Measurements from ENCODE around the gene PRTG. TPM values are rescaled to one million over a fixed set of nuclear protein-coding genes. Genes with fewer than 3 reads are reported as not detected.
"Not testable (repeated sequence)": the region's sequence is repeated elsewhere in the genome, so short reads cannot be mapped to it uniquely, and the experiment has no call there.

PRTG gene
- total RNA-seq, 2 experiments from 2014 or later, result not detected

GRCh38 chr15:55741833-55742497 is 987 bp downstream of the PRTG start:
- H3K27ac Mint-ChIP-seq, result no peak overlapping the region
- H3K4me3 Mint-ChIP-seq, result no peak overlapping the region
- intact Hi-C loops (cut with DNase I, micrococcal nuclease), result no loop called here
- no peaks in the 10 kb centered on the region for H3K4me1 Mint-ChIP-seq
- ATAC-seq, result peak; percentile 16
- no peaks in the 10 kb centered on the region for H3K36me3 Mint-ChIP-seq (ENCODE audit: low read depth)
- H3K27me3 Mint-ChIP-seq, result peaks cover 32% of the 10 kb centered on the region
- H3K9me3 Mint-ChIP-seq (ENCODE audit: low read depth), result no peaks in the 10 kb centered on the region
- POLR2A ChIA-PET, result no interaction called here
- peak; percentile 23 for DNase-seq
- CTCF ChIA-PET, result interaction anchor here (0.9 to 1.0 kb wide), 2 partner anchors 102 to 104 kb away, joined by 3 read pairs; no protein-coding TSS in a partner anchor

- POLR2A ChIA-PET, result interaction anchor here (0.6 kb wide), 1 partner anchor 62 kb away, joined by 3 read pairs; no protein-coding TSS in a partner anchor
- no peak overlapping the region for H3K4me3 Mint-ChIP-seq
- no peaks in the 10 kb centered on the region for H3K9me3 Mint-ChIP-seq (ENCODE audit: low read depth)
- H3K27me3 Mint-ChIP-seq, result peaks cover 35% of the 10 kb centered on the region
- ATAC-seq (no peak), DNase-seq (peak; percentile 7)
- intact Hi-C loops (cut with DNase I, micrococcal nuclease), result no loop called here
- H3K4me1 Mint-ChIP-seq, result no peaks in the 10 kb centered on the region
- no peak overlapping the region for H3K27ac Mint-ChIP-seq
- no peaks in the 10 kb centered on the region for H3K36me3 Mint-ChIP-seq (ENCODE audit: low read depth)
- CTCF ChIA-PET, result interaction anchor here (0.8 to 1.0 kb wide), 4 partner anchors 8 to 104 kb away, joined by 3 read pairs; no protein-coding TSS in a partner anchor
Observed at GRCh38 chr15:55740981-55741832, 1.7 kb downstream of the PRTG start.

GRCh38 chr15:55740359-55740878 is 2.5 kb downstream of the PRTG start:
- Mint-ChIP-seq H3K27ac (no peak overlapping the region), H3K36me3 (ENCODE audit: low read depth) (no peaks in the 10 kb centered on the region), H3K4me1 (no peaks in the 10 kb centered on the region), H3K27me3 (peaks cover 36% of the 10 kb centered on the region), H3K9me3 (ENCODE audit: low read depth) (no peaks in the 10 kb centered on the region), H3K4me3 (no peak overlapping the region)
- POLR2A ChIA-PET, result interaction anchor here (0.6 kb wide), 1 partner anchor 61 kb away, joined by 3 read pairs; no protein-coding TSS in a partner anchor
- DNase-seq (no peak), ATAC-seq (no peak)
- CTCF ChIA-PET, result interaction anchor here (0.8 to 1.0 kb wide), 2 partner anchors 8 to 57 kb away, joined by 3 read pairs; no protein-coding TSS in a partner anchor
- intact Hi-C loops (cut with DNase I, micrococcal nuclease), result no loop called here

- CTCF ChIA-PET, result no interaction called here
- Mint-ChIP-seq H3K27ac (no peak overlapping the region), H3K4me1 (no peaks in the 10 kb centered on the region), H3K36me3 (ENCODE audit: low read depth) (no peaks in the 10 kb centered on the region), H3K4me3 (no peak overlapping the region), H3K9me3 (ENCODE audit: low read depth) (no peaks in the 10 kb centered on the region), H3K27me3 (peaks cover 30% of the 10 kb centered on the region)
- intact Hi-C loops (cut with DNase I, micrococcal nuclease), result no loop called here
- POLR2A ChIA-PET, result interaction anchor here (0.6 kb wide), 1 partner anchor 55 kb away, joined by 3 read pairs; no protein-coding TSS in a partner anchor
- ATAC-seq, result no peak
- no peak for DNase-seq
Observed at GRCh38 chr15:55739641-55740040, 3.3 kb downstream of the PRTG start.

- no peak overlapping the region for H3K27ac Mint-ChIP-seq
- ATAC-seq, result no peak
- POLR2A ChIA-PET, result no interaction called here
- no peak overlapping the region for H3K4me3 Mint-ChIP-seq
- H3K27me3 Mint-ChIP-seq, result peaks cover 24% of the 10 kb centered on the region
- CTCF ChIA-PET, result interaction anchor here (0.7 kb wide), 1 partner anchor 51 kb away, joined by 5 read pairs; no protein-coding TSS in a partner anchor
- intact Hi-C loops (cut with DNase I, micrococcal nuclease), result no loop called here
- H3K36me3 Mint-ChIP-seq (ENCODE audit: low read depth), result no peaks in the 10 kb centered on the region
- H3K4me1 Mint-ChIP-seq, result no peaks in the 10 kb centered on the region
- H3K9me3 Mint-ChIP-seq (ENCODE audit: low read depth), result no peaks in the 10 kb centered on the region
- no peak for DNase-seq
Observed at GRCh38 chr15:55738715-55739114, 4.2 kb downstream of the PRTG start.

- ChIA-PET POLR2A (no interaction called here), CTCF (interaction anchor here (1.1 kb wide), 1 partner anchor 38 kb away, joined by 3 read pairs; no protein-coding TSS in a partner anchor)
- Mint-ChIP-seq H3K9me3 (ENCODE audit: low read depth) (no peaks in the 10 kb centered on the region), H3K27ac (no peak overlapping the region), H3K4me3 (no peak overlapping the region), H3K4me1 (no peaks in the 10 kb centered on the region), H3K27me3 (peaks cover 23% of the 10 kb centered on the region), H3K36me3 (ENCODE audit: low read depth) (no peaks in the 10 kb centered on the region)
- intact Hi-C loops (cut with DNase I, micrococcal nuclease), result no loop called here
- ATAC-seq, result no peak
- DNase-seq, result no peak
Observed at GRCh38 chr15:55737373-55737772, 5.6 kb downstream of the PRTG start.

GRCh38 chr15:55736756-55737155 is 6.2 kb downstream of the PRTG start:
- CTCF ChIA-PET, result interaction anchor here (1.0 to 1.2 kb wide), 3 partner anchors 8 to 21 kb away, joined by 3 to 4 read pairs (median 3); no protein-coding TSS in a partner anchor
- Mint-ChIP-seq H3K27me3 (peaks cover 23% of the 10 kb centered on the region), H3K4me3 (no peak overlapping the region)

GRCh38 chr15:55734641-55735040 is 8.3 kb downstream of the PRTG start:
- H3K4me1 Mint-ChIP-seq, result no peaks in the 10 kb centered on the region
- intact Hi-C loops (cut with DNase I, micrococcal nuclease), result no loop called here
- no peak overlapping the region for H3K4me3 Mint-ChIP-seq
- H3K27ac Mint-ChIP-seq, result no peak overlapping the region
- ChIA-PET CTCF (interaction anchor here (0.6 kb wide), 1 partner anchor 24 kb away, joined by 3 read pairs; no protein-coding TSS in a partner anchor), POLR2A (interaction anchor here (0.7 to 1.1 kb wide), 2 partner anchors 14 to 49 kb away, joined by 3 read pairs; no protein-coding TSS in a partner anchor)
- DNase-seq (no peak), ATAC-seq (no peak)
- H3K9me3 Mint-ChIP-seq (ENCODE audit: low read depth), result no peaks in the 10 kb centered on the region
- H3K27me3 Mint-ChIP-seq, result peaks cover 25% of the 10 kb centered on the region
- no peaks in the 10 kb centered on the region for H3K36me3 Mint-ChIP-seq (ENCODE audit: low read depth)

More at GRCh38 chr15:55736756-55737155, 6.2 kb downstream of the PRTG start:
- DNase-seq, result no peak
- no peak for ATAC-seq
- no peaks in the 10 kb centered on the region for H3K36me3 Mint-ChIP-seq (ENCODE audit: low read depth)
- no peaks in the 10 kb centered on the region for H3K4me1 Mint-ChIP-seq
- no peaks in the 10 kb centered on the region for H3K9me3 Mint-ChIP-seq (ENCODE audit: low read depth)
- intact Hi-C loops (cut with DNase I, micrococcal nuclease), result no loop called here
- H3K27ac Mint-ChIP-seq, result no peak overlapping the region
- POLR2A ChIA-PET, result no interaction called here

GRCh38 chr15:55733461-55733860 is 9.5 kb downstream of the PRTG start:
- H3K27ac Mint-ChIP-seq; POLR2A ChIA-PET; H3K9me3 Mint-ChIP-seq (ENCODE audit: low read depth); H3K4me1 Mint-ChIP-seq; intact Hi-C loops (cut with DNase I, micrococcal nuclease); ATAC-seq; H3K36me3 Mint-ChIP-seq (ENCODE audit: low read depth); H3K4me3 Mint-ChIP-seq; CTCF ChIA-PET; DNase-seq: not testable (repeated sequence)
- peaks cover 20% of the 10 kb centered on the region for H3K27me3 Mint-ChIP-seq

GRCh38 chr15:55721554-55722185 is 21.3 kb downstream of the PRTG start:
- peaks cover 23% of the 10 kb centered on the region for H3K27me3 Mint-ChIP-seq
- peak; percentile 33 for ATAC-seq
- intact Hi-C loops (cut with DNase I, micrococcal nuclease), result no loop called here

More at GRCh38 chr15:55721554-55722185, 21.3 kb downstream of the PRTG start:
- H3K4me1 Mint-ChIP-seq, result peaks cover 5% of the 10 kb centered on the region
- CTCF ChIA-PET, result interaction anchor here (1.1 kb wide), 1 partner anchor 75 kb away, joined by 4 read pairs; no protein-coding TSS in a partner anchor
- H3K9me3 Mint-ChIP-seq (ENCODE audit: low read depth), result peaks cover 4% of the 10 kb centered on the region
- POLR2A ChIA-PET, result no interaction called here
- H3K36me3 Mint-ChIP-seq (ENCODE audit: low read depth), result no peaks in the 10 kb centered on the region
- no peak overlapping the region for H3K4me3 Mint-ChIP-seq
- H3K27ac Mint-ChIP-seq, result no peak overlapping the region
- DNase-seq, result no peak
